BJ (cell line): ENCODE measurements around the gene AMMECR1. TPM values are rescaled to one million over a fixed set of nuclear protein-coding genes. Genes with fewer than 3 reads are reported as not detected.

Experiments
- CTCF ChIA-PET: fragments of 350-600 bp; formaldehyde crosslinking; extraction: SDS; loops from one replicate; lab custom pipeline; 2021; ENCODE audit warnings: antibody characterized with exemption, inconsistent platforms; lab: Yijun Ruan, JAX
- POLR2A ChIA-PET: fragments of 300-600 bp; sonication (Branson Sonifier 250); formaldehyde crosslinking; extraction: SDS; loops from one replicate; lab custom pipeline; 2021; ENCODE audit warnings: antibody characterized with exemption; lab: Charles Lee
- DNase-seq: peaks from one replicate; pipeline ENCODE4 v3.0.0-alpha.2; 2011; ENCODE audit warnings: low read depth
- H3K27me3 ChIP-seq: 2 replicates; pipeline ENCODE4 v1.6.0; 2011; ENCODE audit warnings: low read length; ENCODE audit not compliant: control insufficient read depth, insufficient read depth
- H3K36me3 ChIP-seq: 2 replicates; pipeline ENCODE4 v1.5.1; 2011; ENCODE audit warnings: low read length; ENCODE audit not compliant: control insufficient read depth, insufficient read depth
- H3K4me3 ChIP-seq: 2 replicates; pipeline ENCODE4 v1.5.1; 2011; ENCODE audit warnings: low read depth, mild to moderate bottlenecking, control low read depth, low read length
- polyA plus RNA-seq: library from polyadenylated mRNA; depleted of rRNA; stranded (reverse); fragments of >200 nt; gene quantifications from 2 replicates; pipeline ENCODE4 v1.2.3, GENCODE V29; 2011
- TF ChIP-seq, protein P1 (sequence below): IDR thresholded peaks from 2 replicates; pipeline ENCODE4 v1.5.1; 2011; ENCODE audit warnings: low read depth, mild to moderate bottlenecking, control low read depth, inconsistent platforms, low read length, moderate library complexity; ENCODE audit not compliant: insufficient read depth

AMMECR1 gene
- polyA plus RNA-seq, 1 experiment: 7.3 TPM

DNA sequence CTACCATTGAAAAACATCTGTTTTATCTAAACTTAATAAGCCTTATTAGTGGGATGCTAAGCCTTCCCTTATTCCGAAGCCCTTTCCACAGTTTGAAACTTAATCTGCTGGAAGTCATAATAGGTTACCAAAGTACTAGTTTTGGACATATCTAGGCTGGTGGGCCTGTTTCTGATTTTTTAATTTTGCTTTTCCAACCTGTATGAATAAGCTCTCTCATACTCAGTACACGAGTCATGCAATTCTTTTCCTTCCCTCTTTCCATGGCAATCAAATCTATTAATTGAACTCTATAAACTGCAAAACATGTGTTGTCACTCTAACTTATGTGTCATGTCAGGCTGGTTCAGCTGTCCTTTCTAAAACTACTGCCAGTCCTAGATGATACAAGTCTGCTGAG is 91.0 kb downstream of the AMMECR1 start:
- CTCF ChIA-PET: no interaction called here
- Histone ChIP-seq H3K4me3 (no peak overlapping the region), H3K36me3 (no peaks in the 10 kb centered on the region), H3K27me3 (no peaks in the 10 kb centered on the region)
- POLR2A ChIA-PET: interaction anchor here (0.7 kb wide), 1 partner anchor 43 kb away, joined by 4 read pairs; no protein-coding TSS in a partner anchor
- DNase-seq: no peak
- TF ChIP-seq, protein P1, sequence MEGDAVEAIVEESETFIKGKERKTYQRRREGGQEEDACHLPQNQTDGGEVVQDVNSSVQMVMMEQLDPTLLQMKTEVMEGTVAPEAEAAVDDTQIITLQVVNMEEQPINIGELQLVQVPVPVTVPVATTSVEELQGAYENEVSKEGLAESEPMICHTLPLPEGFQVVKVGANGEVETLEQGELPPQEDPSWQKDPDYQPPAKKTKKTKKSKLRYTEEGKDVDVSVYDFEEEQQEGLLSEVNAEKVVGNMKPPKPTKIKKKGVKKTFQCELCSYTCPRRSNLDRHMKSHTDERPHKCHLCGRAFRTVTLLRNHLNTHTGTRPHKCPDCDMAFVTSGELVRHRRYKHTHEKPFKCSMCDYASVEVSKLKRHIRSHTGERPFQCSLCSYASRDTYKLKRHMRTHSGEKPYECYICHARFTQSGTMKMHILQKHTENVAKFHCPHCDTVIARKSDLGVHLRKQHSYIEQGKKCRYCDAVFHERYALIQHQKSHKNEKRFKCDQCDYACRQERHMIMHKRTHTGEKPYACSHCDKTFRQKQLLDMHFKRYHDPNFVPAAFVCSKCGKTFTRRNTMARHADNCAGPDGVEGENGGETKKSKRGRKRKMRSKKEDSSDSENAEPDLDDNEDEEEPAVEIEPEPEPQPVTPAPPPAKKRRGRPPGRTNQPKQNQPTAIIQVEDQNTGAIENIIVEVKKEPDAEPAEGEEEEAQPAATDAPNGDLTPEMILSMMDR: no peak

DNA sequence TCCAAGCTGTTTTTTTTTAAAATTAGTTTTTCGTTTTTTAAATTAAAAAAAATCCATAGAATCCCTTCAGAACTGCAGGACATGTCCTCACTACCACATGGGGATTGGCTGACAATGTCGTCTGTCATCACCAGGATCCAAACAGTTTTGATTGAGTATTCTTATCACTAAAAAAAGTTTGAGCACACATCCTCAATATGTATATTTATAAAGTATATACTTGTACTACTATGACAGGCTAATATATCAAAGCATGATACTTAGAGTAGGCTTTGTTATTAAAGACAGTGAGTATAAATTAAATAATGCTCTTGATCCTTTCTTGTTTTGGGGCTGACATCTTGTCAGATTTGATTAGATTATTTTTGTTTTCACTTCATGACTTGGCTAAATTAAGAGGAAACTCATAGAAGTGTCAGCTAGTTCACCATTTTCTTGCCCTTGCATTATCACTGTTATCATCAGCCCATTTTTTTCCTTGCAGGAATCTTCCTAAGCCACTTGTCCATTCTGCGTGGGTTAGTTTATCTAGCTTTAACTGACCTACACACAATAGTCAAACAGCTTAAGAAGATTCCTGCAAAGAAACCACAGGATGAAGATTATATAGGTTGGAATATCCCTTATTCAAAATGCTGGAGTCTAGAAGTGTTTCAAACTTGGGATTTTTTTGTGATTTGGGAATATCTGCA is 92.8 kb downstream of the AMMECR1 start:
- TF ChIP-seq, protein P1: no peak
- ChIA-PET CTCF (no interaction called here), POLR2A (no interaction called here)
- Histone ChIP-seq H3K4me3 (no peak overlapping the region), H3K27me3 (no peaks in the 10 kb centered on the region), H3K36me3 (no peaks in the 10 kb centered on the region)
- no peak for DNase-seq

DNA sequence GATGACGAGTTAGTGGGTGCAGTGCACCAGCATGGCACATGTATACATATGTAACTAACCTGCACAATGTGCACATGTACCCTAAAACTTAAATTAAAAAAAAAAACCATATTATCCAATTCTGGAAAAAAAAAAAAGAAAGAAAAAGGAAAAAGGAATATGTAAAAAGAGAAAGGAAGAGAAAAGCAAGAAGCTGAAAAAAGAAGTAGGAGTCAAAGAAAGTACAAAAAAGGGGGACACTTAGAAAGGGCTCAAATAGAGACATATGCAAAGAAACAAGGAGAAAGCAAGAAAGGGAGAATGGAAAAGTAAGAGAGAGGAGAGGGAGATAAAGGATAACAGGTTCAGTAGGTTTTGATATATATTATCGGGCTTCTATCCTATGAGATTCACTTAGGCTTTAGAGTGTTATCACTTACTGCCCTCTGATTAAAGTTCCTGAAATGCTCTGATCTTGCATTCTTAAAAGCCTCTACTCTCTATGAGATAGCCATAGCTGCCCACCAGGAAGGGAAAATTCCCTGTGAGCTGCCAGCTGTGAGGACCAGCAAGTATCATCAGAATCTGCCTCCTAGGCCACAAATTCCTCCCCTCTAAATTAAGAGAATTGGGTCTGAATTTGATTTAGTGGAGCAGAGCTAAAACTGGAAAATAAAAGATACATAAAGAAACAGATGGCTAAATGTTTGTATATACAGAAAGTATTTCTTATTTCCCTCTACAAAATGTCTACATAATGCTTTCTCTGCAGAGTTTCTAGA is 95.2 kb downstream of the AMMECR1 start:
- H3K27me3 ChIP-seq: no peaks in the 10 kb centered on the region
- DNase-seq: no peak
- H3K4me3 ChIP-seq: no peak overlapping the region
- ChIA-PET POLR2A (no interaction called here), CTCF (no interaction called here)
- H3K36me3 ChIP-seq: no peaks in the 10 kb centered on the region
- TF ChIP-seq, protein P1: no peak

DNA sequence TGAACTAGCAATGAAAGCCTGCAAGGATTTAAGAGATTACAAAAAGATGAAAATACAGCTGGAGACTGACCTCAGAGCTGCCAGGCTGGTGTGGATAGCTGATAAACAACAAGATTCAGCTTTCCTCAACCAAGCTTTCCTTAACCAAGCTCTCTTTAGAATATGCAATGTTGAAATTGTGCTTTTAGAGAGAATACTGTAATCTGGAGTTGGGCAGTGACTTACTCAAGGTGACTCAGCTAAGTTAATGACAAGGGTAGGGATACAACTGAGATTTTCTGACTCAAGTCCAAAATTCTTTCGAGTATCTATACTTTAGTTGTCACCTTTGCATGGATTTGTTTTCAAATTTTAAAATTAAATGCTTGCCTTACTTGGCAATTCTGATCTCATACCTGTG is 98.0 kb downstream of the AMMECR1 start:
- TF ChIP-seq, protein P1: no peak
- H3K4me3 ChIP-seq: no peak overlapping the region
- CTCF ChIA-PET: no interaction called here

DNA sequence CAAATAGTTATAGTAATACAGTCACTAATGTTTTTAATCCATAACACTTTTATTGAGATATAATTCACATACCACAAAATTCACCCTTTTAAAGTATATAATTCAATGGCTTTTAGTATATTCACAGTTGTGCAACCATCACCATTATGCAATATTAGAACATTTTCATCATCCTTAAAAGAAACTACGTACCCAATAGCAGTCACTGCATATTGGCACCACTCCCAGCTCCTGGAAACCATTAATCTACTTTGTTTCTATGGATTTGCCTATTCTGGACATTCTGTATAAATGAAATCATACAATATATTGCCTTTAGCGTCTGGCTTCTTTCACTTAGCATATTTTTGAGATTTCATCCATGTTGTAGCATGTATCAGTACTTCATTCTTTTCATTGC is 99.3 kb downstream of the AMMECR1 start:
- TF ChIP-seq, protein P1: no peak

More for the DNA sequence above, 98.0 kb downstream of the AMMECR1 start:
- DNase-seq: no peak
- POLR2A ChIA-PET: no interaction called here
- no peaks in the 10 kb centered on the region for H3K27me3 ChIP-seq
- no peaks in the 10 kb centered on the region for H3K36me3 ChIP-seq

More for the DNA sequence above, 99.3 kb downstream of the AMMECR1 start:
- DNase-seq: no peak
- Histone ChIP-seq H3K36me3 (no peaks in the 10 kb centered on the region), H3K4me3 (no peak overlapping the region), H3K27me3 (no peaks in the 10 kb centered on the region)
- ChIA-PET POLR2A (no interaction called here), CTCF (no interaction called here)
